Cardiac muscle cell (in vitro differentiated cells and primary cell): ENCODE data around the gene LILRB2. TPM values are rescaled to one million over a fixed set of nuclear protein-coding genes. Genes with fewer than 3 reads are reported as not detected.
"Not testable (repeated sequence)": the region's sequence is repeated elsewhere in the genome, so short reads cannot be mapped to it uniquely, and the experiment has no call there.

Experiments
- DNase-seq, 2 donors: peaks; one replicate each; pipeline versions ENCODE4 v3.0.0 to v3.0.0-alpha.2; 2010 to 2017; ENCODE audit warnings: low read depth in 1 of 2, low spot score in 1 of 2
- H3K27ac ChIP-seq: fragments of 200-600 bp; sonication (generic); 2 replicates; pipeline ENCODE4 v1.5.1; 2016
- H3K27me3 ChIP-seq: fragments of 200-600 bp; sonication (generic); 2 replicates; pipeline ENCODE4 v1.6.0; 2016; ENCODE audit warnings: control low read depth
- H3K36me3 ChIP-seq: fragments of 200-600 bp; sonication (generic); 2 replicates; pipeline ENCODE4 v1.5.1; 2016; ENCODE audit warnings: control low read depth
- H3K4me1 ChIP-seq: fragments of 200-600 bp; sonication (generic); 2 replicates; pipeline ENCODE4 v1.8.1; 2017; ENCODE audit warnings: low read depth, mild to moderate bottlenecking, mixed run types
- H3K4me3 ChIP-seq: fragments of 200-600 bp; sonication (generic); 2 replicates; pipeline ENCODE4 v1.5.1; 2016; ENCODE audit warnings: mild to moderate bottlenecking
- H3K9me3 ChIP-seq: fragments of 200-600 bp; sonication (generic); 2 replicates; pipeline ENCODE4 v1.5.1; 2017; ENCODE audit warnings: low read depth, mild to moderate bottlenecking, control low read depth
- polyA plus RNA-seq: library from polyadenylated mRNA; unstranded; fragments of >200 nt; fragmentation: Nextera tagmentation; extraction: Ambion mirVana; gene quantifications from 2 replicates; pipeline ENCODE4 v1.2.1, GENCODE V29; 2016
- total RNA-seq: library from RNA; depleted of rRNA; stranded (reverse); fragments of >200 nt; gene quantifications from 2 replicates; pipeline ENCODE4 v1.2.3, GENCODE V29; 2016
- TF ChIP-seq, protein P1 (sequence below): IDR thresholded peaks from 2 replicates; pipeline ENCODE4 v1.5.1; 2012; ENCODE audit warnings: low read depth, mild to moderate bottlenecking, low read length

LILRB2 gene
- total and polyA plus RNA-seq, 2 experiments from 2014 or later = not detected

DNA sequence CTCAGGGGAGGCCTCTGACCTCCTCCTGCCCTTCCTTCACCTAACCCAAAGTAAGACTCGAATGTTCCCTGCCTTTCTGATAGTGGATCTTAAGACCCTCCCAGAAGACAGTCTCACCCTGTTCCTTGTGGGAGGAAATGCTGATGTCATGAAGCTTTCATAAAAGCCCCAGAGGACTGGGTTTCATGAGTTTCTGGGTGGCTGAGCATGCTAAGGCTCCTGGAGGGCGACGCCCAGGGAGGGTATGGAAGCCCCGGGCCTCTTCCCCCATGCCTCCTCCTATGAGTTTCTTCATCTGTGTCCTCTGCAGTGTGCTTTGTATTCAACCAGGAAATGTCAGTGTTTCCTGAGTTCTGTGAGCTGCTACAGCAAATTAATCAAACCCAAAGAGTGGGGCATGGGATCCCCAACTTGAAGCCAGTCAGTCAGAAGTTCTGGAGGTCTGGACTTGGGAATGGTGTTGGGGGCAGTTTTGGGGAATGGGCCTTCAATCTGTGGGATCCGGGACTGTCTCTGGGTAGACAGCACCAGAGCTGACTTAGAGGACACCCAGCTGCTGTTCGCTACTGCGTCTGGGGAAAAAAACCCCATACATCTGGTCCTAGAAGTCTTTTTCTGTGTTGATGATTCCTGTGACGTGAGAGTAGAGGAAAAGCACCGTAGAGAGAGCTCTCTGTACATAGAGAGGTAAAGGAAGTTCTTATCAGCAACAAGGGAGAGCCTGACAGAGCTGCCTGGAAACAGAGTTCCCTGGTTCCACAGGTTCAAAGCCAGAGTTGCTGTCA is 2.0 kb upstream of the LILRB2 start:
- no peaks in the 10 kb centered on the region for H3K36me3 ChIP-seq
- H3K27ac ChIP-seq = no peak overlapping the region
- H3K4me3 ChIP-seq = no peak overlapping the region
- H3K4me1 ChIP-seq = no peaks in the 10 kb centered on the region
- no peak for DNase-seq
- H3K9me3 ChIP-seq = no peaks in the 10 kb centered on the region
- peaks cover 13% of the 10 kb centered on the region for H3K27me3 ChIP-seq
- TF ChIP-seq, protein P1, sequence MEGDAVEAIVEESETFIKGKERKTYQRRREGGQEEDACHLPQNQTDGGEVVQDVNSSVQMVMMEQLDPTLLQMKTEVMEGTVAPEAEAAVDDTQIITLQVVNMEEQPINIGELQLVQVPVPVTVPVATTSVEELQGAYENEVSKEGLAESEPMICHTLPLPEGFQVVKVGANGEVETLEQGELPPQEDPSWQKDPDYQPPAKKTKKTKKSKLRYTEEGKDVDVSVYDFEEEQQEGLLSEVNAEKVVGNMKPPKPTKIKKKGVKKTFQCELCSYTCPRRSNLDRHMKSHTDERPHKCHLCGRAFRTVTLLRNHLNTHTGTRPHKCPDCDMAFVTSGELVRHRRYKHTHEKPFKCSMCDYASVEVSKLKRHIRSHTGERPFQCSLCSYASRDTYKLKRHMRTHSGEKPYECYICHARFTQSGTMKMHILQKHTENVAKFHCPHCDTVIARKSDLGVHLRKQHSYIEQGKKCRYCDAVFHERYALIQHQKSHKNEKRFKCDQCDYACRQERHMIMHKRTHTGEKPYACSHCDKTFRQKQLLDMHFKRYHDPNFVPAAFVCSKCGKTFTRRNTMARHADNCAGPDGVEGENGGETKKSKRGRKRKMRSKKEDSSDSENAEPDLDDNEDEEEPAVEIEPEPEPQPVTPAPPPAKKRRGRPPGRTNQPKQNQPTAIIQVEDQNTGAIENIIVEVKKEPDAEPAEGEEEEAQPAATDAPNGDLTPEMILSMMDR = no peak

DNA sequence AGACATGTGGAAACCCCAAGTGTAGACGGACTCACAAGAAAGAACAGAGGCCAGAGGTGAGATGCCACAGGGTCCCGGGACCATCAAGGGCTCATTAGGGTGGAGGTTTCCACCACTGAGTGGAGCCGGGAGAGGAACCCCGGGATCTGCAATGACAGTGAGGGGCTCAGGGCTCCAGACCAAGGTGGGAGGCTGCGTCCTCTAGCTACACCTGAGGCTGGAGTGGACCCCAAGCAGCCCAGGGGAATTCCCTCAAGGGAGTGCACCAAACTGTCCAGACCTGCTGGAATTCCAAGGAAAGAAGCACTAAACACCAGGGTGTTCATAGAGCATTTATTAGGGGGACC is 792 bp upstream of the LILRB2 start:
- not testable (repeated sequence) for DNase-seq, H3K4me3 ChIP-seq, H3K36me3 ChIP-seq, H3K27ac ChIP-seq, H3K9me3 ChIP-seq, H3K4me1 ChIP-seq
- peaks cover 13% of the 10 kb centered on the region for H3K27me3 ChIP-seq

- DNase-seq, H3K27ac ChIP-seq, H3K36me3 ChIP-seq, H3K9me3 ChIP-seq, H3K4me1 ChIP-seq, H3K4me3 ChIP-seq: not testable (repeated sequence)
- peaks cover 13% of the 10 kb centered on the region for H3K27me3 ChIP-seq
Observed at GRCh38 chr19:54280441-54280840, 469 bp downstream of the LILRB2 start.

DNA sequence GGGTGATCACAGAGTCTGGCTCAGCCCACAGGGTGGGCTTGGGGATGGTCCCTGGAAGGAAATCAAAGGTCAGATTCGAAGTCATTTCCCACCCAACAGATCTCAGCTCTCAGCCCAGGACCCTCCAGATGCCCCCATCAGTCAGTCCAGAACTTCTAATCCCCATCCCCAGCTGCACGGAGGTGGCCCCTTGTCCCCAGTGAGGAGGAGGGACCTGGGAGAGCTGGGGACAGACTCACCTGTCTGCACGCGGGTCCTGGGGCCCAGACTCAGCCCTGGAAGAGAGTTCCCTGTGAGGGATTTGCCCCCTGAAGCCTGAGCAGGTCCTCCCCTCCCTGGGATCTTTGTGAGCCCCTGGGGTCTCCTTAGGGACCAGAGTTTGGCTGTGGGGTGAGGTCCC is 885 bp downstream of the LILRB2 start:
- not testable (repeated sequence) for H3K4me1 ChIP-seq, H3K9me3 ChIP-seq, H3K27ac ChIP-seq, DNase-seq, H3K36me3 ChIP-seq, H3K4me3 ChIP-seq
- H3K27me3 ChIP-seq = peaks cover 13% of the 10 kb centered on the region

- TF ChIP-seq, protein P1 = no peak
- H3K4me3 ChIP-seq = no peak overlapping the region
- H3K27me3 ChIP-seq = peaks cover 13% of the 10 kb centered on the region
- DNase-seq = no peak
- H3K36me3 ChIP-seq = no peaks in the 10 kb centered on the region
- H3K4me1 ChIP-seq = no peaks in the 10 kb centered on the region
- no peaks in the 10 kb centered on the region for H3K9me3 ChIP-seq
- H3K27ac ChIP-seq = no peak overlapping the region
Observed at GRCh38 chr19:54279406-54279962, 1.4 kb downstream of the LILRB2 start.

DNA sequence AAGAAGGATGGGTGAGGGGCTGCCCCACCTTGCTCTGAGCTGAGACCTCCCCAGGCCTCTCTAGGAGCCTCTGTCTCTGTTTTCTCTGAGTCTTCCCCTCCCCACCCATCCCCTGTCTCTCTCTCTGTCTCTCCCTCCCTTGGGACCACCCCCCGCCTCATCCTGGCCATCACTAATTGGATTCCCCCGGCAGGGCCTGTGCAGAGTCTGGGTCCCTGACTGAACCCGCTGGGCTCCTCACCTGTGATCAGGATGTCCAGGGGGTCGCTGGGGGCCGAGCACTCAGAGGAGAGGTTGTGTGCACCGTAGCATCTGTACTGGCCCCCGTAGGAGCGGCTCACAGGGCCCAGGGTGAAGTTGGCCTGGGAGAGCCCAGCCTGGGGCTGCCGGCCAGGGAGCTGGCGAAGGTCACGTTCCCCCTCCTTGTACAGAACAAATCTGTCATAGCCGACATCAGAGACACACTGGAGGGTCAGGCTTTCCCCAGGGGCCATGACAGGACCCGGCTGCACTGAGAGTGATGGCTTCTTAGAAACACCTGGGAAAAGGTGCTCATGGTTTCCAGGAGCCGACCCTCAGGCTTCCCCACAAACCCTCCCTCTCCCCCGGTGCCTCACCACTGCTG is 2.2 kb downstream of the LILRB2 start:
- DNase-seq, H3K4me1 ChIP-seq: not testable (repeated sequence)

DNA sequence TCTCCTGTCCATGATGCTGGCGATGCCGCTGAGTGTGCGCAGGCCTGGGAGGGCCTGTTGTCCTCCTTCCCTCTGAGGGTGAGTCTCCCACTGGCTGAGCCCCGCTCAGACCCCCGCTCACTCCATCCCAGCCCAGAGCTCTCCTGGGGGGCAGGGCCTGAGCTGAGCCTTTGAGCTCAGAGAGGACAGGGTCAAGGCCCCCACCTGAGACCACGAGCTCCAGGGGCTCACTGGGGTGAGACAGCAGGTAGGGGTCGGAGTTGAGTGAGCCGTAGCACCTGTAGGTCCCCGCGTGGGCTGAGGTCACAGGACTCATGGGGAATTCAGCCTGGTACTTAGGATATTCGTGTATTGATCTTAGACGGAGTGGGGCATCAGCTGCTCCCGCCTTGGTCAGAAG is 2.9 kb downstream of the LILRB2 start:
- not testable (repeated sequence) for H3K4me1 ChIP-seq, H3K27ac ChIP-seq, H3K4me3 ChIP-seq, H3K36me3 ChIP-seq, DNase-seq, H3K9me3 ChIP-seq
- H3K27me3 ChIP-seq = peaks cover 17% of the 10 kb centered on the region

More for the DNA sequence above, 2.2 kb downstream of the LILRB2 start:
- not testable (repeated sequence) for H3K36me3 ChIP-seq, H3K9me3 ChIP-seq, H3K4me3 ChIP-seq, H3K27ac ChIP-seq
- peaks cover 13% of the 10 kb centered on the region for H3K27me3 ChIP-seq

- H3K36me3 ChIP-seq, H3K27ac ChIP-seq, H3K4me1 ChIP-seq, DNase-seq, H3K9me3 ChIP-seq, H3K4me3 ChIP-seq: not testable (repeated sequence)
- H3K27me3 ChIP-seq = peaks cover 16% of the 10 kb centered on the region
Observed at GRCh38 chr19:54277111-54277615, 3.7 kb downstream of the LILRB2 start.
